HG03342 (cell line): ENCODE results near the gene ZNF182.
"Not testable (repeated sequence)": the region's sequence is repeated elsewhere in the genome, so short reads cannot be mapped to it uniquely, and the experiment has no call there.

Experiments used
- ATAC-seq: cut with Tn5 transposase; IDR thresholded peaks from one replicate; pipeline ENCODE4 v1.9.1; 2021; ENCODE audit warnings: mild to moderate bottlenecking, moderate library complexity; ENCODE audit not compliant: unreplicated experiment

The ZNF182 gene

DNA sequence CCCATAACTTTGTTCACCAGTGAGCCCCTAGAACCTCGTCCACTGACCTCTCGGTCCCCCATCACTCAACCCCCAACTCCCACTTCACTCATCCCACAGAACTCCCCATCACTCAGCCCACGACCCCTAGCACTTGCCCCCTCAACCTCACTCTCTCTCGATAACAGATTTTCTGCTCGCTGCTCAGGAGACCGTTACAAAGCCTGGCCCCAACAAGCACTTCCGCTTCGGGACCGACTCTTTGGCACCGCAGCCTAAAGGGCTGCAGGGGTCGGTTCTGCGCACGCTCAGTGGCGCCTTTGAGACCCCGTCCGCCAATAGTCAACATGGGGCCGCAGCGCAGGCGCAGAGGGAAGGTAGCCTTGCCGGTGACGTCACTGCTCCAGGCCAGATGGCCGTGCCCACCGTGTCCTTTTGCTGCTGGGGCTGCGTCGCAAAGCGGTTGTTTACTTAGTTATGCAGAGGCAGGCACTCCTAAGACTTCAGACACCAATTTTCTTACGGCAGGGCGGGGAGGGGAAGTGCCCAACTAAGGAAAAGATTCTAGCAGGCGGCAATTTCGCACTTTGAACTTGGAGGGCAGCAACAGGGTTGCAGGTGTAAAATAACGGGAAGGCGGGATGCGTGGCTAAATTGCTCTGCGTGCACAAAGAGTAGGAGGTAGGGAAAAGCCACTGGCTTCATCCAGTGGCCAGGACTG lies at the start of gene ZNF182:
TSS of gene ZNF182 (minus strand) at position 232 of the 700 bp plus-strand sequence. CDS start 1,380 bp downstream, outside the sequence.
- ATAC-seq: peak; percentile 94

DNA sequence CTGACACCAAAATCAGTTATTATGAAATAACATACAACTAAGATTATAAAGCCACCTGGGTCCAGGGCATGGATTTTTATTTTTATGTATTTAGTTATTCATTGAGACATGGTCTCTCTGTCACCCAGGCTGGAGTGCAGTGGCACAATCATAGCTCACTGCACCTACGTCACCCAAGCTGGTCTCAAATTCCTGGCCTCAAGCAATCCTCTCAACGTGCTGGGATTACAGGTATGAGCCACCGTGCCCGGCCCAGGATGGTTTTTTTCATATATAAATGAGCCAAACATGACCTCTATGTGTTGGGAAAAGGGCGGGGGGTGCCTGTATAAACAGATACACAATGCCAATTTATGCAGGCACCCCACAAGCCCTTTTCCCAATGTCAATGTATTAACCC lies 43.1 kb upstream of the ZNF182 start:
- no peak for ATAC-seq

DNA sequence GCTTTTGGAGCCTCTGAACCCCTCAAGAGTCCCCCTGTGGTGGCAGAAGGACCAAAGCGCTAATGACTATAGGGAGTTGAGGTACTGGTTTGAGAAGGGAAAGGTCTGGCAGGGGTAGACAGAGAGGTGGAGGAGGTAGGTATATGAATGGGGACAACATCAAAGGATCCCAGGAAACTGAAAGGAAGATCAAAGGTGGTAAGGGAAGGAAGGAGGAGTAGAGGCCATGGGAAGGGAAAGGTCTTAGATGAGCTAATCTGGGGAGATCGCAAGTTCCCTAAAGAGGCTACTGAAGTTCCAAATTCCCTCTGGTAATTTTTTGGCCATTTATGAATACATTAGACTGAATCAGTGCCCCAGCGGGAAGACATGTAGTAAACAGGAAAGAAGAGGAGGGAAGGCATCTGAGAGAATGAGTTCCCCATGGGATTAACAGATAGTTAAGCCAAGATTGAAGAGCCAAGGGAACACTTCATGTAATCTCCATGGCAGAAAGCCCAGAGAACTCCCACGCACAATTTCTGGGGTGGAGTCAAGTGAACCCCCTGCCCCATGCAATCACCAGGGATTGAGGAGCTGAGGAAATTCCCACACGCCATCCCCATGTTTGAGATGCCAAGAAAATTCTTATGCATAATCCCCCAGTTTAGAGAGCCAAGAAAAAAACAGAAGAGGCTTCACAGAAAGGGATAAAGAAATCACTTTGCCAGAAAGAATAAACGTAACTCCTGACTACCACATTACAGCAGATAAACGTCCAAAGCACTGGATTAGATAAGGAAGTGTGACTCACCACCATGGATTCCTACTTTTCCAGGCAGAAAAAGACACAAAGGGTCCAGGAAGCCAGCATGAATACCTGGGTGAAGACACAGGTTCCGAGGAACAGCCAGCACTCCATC lies 41.9 kb upstream of the ZNF182 start:
- ATAC-seq: no peak

DNA sequence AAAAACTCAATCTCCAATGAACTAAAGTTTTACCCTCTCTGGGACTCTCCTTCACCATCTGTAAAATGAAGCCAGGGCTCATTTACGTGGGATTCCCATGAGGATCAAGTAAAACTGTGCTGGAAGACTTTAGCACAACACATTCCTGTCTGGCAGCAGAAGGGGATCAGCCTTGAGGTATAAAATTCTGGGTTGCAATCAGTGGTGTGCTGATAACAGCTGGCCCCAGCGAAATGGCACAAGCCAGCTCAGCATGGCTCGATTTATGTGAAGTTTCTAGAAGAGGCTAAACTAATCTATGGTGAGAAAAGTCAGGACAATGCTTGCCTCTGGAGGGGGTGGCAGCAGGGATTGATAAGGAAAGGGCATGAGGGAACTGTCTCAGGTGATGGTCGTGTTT lies 39.3 kb upstream of the ZNF182 start:
- no peak for ATAC-seq

DNA sequence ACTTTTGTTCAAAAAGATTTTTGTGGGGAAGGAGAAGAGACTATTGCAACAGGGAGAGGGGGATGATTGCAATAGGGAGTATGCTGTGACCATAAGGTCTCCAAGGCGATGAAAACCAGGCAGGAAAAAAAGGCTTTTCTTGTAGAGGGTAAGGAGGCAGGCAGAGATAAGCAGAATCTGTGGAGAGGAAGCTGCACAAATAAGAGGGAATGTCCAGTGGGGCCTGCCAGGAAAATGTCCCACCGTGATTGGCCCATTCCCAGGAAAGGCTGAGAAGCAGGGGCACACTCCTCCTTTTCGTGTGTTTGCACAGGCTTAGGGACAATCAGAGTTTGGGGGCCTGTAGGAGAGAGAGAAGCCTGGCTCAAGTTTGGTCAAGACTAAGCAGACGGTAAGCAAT lies 32.1 kb upstream of the ZNF182 start:
- no peak for ATAC-seq

DNA sequence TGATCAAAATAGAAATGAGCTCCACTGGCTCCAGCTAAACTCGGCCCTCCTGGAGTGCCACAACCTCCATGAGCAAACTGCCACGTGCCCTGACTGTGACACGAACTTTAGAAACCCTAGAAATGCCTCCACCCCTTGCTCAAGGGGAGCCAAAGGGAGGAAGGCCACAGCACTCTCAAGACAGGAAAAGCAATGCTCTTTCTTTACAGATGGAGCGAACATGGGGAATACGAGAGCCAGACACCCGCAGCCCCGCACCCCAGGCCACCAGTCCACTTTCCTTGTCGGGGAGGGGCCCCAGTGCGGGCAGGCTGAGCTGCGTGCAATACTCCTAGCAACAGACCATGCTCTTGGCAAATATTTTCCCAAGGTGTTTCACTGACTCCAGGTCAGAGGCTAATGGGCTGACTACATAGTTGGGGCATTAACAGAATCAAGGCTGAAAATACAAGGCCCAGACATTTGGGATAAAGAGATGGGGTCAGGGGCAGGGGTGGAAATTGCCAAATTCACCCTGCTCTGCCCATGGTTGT lies 26.9 kb upstream of the ZNF182 start:
- ATAC-seq: not testable (repeated sequence)

DNA sequence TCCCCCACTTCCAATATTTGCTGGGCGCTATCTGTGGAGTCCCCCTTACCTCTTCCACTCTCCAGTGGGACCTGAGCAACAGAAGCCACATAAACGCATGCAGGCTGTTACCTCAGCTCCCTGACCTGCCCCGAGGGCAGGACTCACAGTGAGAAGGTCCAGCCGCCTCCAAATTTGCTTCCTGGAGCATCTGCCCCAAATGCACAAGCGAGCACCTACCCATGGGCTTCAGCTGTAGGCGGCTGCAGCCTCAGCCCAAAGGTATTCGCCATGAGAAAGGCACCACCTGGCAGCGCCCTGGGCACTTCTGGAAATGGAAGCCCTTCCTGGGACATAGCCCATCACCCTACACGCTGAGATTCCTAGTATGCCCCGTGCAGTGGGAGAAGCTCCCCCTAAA lies 26.4 kb upstream of the ZNF182 start:
- ATAC-seq: no peak

DNA sequence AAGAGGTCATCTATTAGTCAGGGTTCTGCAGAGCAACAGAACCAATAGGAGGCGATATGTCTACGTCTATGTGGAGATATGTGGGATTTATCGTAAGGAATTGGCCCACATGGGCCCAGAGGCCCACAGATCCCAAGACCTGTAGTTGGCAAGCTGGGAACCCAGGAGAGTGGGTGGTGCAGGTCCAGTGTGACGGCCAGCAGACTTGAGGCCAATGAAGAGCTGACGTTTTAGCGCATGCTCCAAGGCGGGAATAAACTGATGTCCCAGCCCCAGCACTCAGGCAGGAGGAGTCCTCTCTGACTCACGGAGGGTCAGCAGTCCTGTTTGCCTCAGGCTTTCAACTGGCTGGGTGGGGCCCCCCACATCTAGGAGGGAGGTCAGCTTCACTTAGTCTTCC lies 24.3 kb upstream of the ZNF182 start:
- no peak for ATAC-seq

DNA sequence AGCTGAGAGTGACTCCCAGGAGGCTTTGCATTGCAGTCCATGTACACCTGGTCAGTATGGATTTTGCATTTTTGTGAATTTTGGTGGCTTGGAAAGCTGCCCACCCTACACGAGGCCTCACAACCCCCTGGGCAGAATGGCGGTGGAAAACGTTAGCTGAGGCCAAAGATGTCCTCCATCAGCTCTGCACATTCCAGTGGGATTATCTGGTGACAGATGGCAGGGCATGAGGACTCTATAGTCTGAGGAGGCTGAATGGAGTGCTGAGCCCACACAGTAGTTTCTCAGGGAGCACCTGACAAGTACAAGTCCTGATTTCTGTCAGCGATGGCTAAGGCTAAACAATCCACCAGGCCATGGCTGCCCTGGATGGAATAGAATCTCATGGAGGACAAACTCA lies 23.8 kb upstream of the ZNF182 start:
- not testable (repeated sequence) for ATAC-seq

DNA sequence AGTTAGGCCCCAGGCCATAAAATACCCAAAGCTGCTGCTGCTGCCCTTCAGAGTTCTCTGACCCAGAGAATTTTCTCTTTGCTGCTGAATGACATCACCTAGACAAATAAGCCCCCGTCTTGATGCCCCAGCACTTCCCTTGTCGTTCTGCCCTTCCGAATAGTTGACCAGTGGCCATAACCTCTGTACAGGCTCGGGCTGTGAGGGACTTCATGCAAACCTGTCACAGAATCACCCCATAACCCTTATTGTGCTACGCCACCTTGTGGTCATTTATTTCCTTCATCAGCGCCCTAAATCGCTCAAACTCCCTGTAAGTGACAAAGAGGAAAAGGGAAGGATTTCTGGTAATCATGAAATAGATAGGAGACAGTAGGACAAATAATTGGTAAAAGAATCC lies 21.8 kb upstream of the ZNF182 start:
- peak; percentile 52 for ATAC-seq

DNA sequence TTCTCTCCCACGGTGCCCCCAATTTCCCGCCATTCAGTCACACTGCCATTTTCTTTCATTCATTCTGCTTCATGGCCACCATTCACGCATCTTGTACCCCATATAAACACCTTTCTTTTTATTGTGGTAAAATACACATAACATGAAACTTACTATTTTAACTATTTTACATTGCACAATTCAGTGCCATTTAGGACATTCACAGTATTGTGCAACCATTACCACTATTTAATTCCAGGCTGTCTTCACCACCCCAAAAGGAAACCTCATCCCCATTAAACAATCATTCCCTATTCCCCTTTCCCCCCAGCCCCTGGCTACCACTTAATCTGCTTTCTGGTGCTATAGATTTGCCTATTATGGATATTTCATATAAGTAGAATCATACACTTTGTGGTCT lies 18.9 kb upstream of the ZNF182 start:
- no peak for ATAC-seq

DNA sequence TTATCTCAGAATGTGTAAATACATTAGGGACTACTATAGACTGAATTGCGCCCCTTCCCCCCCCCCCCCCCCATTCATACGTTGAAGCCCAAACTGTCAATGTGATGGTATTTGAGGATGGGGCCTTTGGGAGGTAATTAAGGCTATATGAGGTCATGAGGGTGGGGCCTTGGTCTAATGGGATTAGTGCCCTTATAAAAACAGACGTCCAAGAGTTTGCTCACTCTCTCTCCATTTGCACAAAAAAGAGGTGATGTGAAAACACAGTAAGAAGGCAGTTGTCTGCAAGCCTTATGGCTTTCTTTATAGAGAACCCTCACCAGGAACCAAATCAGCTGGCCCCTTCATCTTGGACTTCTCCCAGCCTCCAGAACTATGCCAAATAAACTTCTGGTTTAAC lies 18.3 kb upstream of the ZNF182 start:
- ATAC-seq: no peak

DNA sequence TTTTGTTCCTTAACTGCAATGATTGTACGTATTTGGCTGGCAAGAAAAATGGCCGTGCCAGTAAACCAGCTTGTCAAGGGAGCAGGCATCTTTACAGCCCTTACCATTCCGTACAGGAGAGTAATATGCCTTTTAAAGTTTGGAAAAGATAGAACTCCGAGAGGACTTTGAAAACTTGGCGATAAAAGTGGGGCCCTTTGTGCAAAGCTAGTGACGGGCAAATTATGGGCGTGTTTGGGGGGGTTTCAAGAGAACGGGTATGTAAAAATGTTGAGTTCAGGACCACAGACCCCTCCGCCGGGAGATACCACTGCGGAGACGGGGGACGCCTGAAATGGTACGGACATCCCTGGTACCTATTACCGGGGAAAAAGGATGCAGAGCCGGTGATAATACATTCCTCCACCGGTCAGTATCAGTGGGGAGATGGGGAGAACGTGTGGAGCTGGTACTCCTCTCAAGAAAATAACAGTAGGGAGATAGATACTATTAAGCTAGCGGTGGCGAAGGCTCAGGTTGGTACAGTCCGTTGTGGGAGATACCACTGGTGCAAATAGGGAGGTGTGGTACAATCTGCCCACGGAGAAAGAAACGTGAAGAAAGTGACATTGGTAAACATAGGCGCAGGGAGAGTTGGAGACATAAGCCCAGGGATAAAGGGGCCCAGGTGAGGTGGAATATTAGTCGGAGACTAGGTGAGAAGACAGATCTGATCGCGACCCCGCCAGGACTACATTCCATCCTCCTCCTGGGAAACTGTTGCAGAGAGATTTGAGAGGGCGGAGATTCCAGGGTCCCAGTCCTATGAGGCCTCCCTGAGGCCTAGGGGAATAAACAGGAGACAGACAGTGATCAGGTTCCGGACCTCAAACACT lies 17.5 kb upstream of the ZNF182 start:
- ATAC-seq: no peak

DNA sequence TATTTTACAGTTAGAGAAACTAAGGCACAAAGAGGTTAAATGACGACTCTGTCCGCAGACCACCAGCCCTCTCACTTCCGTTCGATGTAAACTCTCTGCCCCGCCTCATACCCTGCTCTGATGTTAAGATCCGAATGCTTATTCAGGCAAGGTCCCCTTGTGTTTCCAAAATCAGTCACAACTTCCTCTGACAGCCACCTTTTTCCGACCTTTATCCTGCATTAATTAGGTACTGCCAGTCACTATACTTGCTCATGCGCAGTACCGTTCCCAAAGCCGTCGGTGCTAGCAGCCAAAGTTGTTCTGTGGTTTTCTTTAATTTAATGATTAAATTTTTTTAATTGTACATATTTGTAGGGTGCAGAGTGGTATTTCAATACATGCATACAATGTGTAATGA lies 16.7 kb upstream of the ZNF182 start:
- not testable (repeated sequence) for ATAC-seq

DNA sequence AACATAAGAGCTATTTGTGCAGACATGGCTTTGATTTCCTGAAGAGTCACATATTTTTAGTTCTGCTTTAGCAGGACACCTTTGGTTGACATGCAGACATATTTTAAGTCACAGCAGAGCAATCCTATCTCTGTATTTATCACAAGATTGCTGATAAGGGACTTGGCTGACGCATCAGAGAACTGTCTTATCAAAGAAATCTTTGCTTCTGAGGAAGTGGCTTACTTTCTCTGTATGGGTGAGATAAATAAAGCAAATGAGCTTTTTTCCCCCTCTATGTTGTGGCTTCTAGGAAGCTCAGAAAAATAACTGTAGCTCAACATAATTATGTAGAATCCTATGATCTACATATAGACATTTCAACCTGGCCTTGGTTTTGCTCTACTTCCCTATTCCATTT lies 16.1 kb upstream of the ZNF182 start:
- ATAC-seq: not testable (repeated sequence)

DNA sequence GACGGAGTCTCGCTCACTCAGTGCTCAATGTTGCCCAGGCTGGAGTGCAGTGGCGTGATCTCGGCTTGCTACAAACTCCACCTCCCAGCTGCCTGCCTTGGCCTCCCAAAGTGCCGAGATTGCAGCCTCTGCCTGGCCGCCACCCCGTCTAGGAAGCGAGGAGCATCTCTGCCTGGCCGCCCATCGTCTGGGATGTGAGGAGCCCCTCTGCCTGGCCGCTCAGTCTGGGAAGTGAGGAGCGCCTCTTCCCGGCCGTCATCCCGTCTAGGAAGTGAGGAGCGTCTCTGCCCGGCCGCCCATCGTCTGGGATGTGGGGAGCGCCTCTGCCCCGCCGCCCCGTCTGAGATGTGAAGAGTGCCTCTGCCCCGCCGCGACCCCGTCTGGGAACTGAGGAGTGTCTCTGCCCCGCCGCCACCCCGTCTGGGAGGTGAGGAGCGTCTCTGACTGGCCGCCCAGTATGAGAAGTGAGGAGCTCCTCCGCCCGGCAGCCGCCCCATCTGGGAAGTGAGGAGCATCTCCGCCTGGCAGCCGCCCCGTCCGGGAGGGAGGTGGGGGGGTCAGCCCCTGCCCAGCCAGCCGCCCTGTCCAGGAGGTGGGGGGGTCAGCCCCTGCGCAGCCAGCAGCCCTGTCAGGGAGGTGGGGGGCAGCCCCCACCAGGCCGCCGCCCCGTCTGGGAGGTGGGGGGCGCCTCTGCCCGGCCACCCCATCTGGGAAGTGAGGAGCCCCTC lies 13.0 kb upstream of the ZNF182 start:
- not testable (repeated sequence) for ATAC-seq

DNA sequence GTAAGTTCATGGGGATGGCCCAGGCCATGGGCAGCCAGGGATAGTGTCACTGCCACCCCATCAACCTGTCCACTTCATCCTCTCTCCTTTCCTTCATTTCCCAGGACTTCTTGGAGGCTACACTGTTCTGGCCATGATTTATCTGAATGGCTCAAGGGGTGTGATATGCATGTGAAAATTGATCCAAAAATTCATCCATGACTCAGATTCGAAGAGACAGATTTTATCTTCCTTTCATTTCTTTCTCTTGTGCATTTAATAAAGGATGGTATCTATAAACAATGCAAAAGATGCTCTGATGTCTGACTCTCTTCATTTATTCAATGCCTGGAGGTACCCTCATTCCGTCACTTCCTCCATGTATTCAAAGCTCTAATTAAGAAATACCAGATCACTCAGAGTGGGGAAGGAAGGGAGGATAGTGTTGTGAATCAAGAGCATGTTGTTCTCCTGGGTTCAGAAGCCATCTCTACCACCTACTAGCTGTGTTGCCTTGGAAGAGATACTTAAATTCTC lies 5.7 kb upstream of the ZNF182 start:
- ATAC-seq: not testable (repeated sequence)

DNA sequence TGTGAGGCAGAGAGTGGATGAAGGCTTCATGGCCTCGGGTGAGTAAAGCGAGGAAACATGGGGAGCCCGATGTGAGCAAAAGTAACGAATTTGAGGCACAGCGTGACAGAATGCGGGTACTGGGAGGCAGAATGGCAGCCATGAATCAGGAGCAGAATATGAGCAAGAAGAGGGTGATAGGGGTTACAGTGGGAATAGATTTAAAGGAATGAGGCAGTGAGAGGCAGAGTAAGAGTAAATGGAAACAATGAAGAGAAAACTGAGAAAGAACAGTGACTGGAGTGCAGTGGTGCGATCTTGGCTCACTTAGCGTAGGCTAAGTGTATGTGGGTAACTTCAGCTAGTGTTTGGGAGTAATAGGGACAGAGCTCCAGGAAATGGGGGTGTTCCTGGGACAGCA lies 2.9 kb upstream of the ZNF182 start, which contains the start of gene SPACA5:
TSS of gene SPACA5 (plus strand) at position 301 of the 400 bp plus-strand sequence. CDS start 815 bp downstream, outside the sequence.
- ATAC-seq: not testable (repeated sequence)

DNA sequence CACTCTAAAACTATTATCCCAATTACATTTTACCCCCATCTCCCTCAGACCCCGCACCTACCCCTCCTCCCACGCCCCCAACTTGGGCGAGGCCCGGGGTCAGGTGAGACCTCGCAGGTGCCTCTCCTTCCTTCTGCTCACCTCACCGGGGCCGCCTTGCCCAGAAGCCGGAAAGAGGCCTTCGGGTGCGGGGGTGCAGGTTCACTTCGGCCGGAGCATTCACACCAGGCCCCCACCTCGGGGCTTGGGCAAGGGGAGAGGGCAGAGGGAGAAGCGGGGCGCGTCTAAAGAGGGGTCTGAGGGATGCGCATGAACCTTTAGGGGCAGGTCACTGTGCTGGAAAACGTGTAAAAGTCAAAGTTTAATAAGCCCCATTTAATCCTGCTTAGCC lies 427 bp downstream of the ZNF182 start:
- no peak for ATAC-seq

DNA sequence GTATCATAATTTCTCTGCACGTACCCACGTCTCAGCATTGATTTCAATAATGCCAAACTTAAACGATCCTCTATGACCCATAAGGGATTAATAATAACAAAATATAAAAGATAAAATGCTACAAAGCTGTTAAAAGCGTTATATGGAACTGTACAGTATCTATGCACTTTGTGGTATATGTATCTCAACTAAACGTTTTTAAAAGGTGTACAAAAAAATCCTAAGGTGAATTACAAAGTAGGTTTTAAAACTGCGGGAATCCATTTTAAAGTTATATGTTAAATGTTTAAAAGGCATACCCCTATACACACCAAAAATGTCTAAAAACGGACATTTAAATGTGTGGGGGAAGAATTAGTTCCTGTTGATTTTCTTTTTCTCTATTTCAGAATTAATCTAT lies 860 bp downstream of the ZNF182 start:
- ATAC-seq: no peak
